Smooth muscle cell (in vitro differentiated cells): ENCODE measurements around the gene CCND3. TPM values are rescaled to one million over a fixed set of nuclear protein-coding genes. Genes with fewer than 3 reads are reported as not detected.

ENCODE experiments used
- DNase-seq: peaks from one replicate; lab custom pipeline; 2025; ENCODE audit not compliant: unreplicated experiment; lab: John Stamatoyannopoulos, UW
- H2AFZ ChIP-seq: fragments of 200-600 bp; sonication (generic); 2 replicates; pipeline ENCODE4 v1.6.0; 2016; ENCODE audit warnings: antibody characterized with exemption, low read depth, mild to moderate bottlenecking
- H3F3A ChIP-seq: fragments of 200-600 bp; sonication (generic); 2 replicates; pipeline ENCODE4 v1.6.0; 2017; ENCODE audit warnings: antibody characterized with exemption, low read depth
- H3K27ac ChIP-seq: fragments of 200-600 bp; sonication (generic); 2 replicates; pipeline ENCODE4 v1.5.1; 2016; ENCODE audit warnings: low read depth, mild to moderate bottlenecking
- H3K27me3 ChIP-seq: fragments of 200-600 bp; sonication (generic); 2 replicates; pipeline ENCODE4 v1.6.1; 2016; ENCODE audit warnings: low read depth, mild to moderate bottlenecking
- H3K36me3 ChIP-seq: fragments of 200-600 bp; sonication (generic); 2 replicates; pipeline ENCODE4 v1.5.1; 2016; ENCODE audit warnings: low read depth
- H3K4me1 ChIP-seq: fragments of 200-600 bp; sonication (generic); 2 replicates; pipeline ENCODE4 v1.5.1; 2016; ENCODE audit warnings: low read depth
- H3K4me2 ChIP-seq: fragments of 200-600 bp; sonication (generic); 2 replicates; pipeline ENCODE4 v1.6.0; 2016; ENCODE audit warnings: mild to moderate bottlenecking
- H3K4me3 ChIP-seq: fragments of 200-600 bp; sonication (generic); 2 replicates; pipeline ENCODE4 v1.5.1; 2016; ENCODE audit warnings: mild to moderate bottlenecking
- H3K79me2 ChIP-seq: fragments of 200-600 bp; sonication (generic); 2 replicates; pipeline ENCODE4 v1.6.0; 2016; ENCODE audit warnings: low read depth, mild to moderate bottlenecking
- H3K9ac ChIP-seq: fragments of 200-600 bp; sonication (generic); 2 replicates; pipeline ENCODE4 v1.6.0; 2016; ENCODE audit warnings: low read depth
- H3K9me3 ChIP-seq: fragments of 200-600 bp; sonication (generic); replicated peaks from 2 replicates; pipeline ENCODE4 v1.5.1; 2016; ENCODE audit warnings: low read depth
- H4K20me1 ChIP-seq: fragments of 200-600 bp; sonication (generic); 2 replicates; pipeline ENCODE4 v1.6.0; 2016; ENCODE audit warnings: low read depth
- CTCF ChIP-seq: fragments of 200-600 bp; sonication (generic); IDR thresholded peaks from 2 replicates; pipeline ENCODE4 v1.5.1; 2017; ENCODE audit warnings: borderline replicate concordance, mild to moderate bottlenecking, antibody characterized with exemption; ENCODE audit not compliant: insufficient read depth, poor library complexity, severe bottlenecking
- WGBS: methylation state at CpG from one replicate; pipeline ENCODE4 v1.1.7; 2016; ENCODE audit warnings: low lambda C conversion rate; 5-methylcytosine and 5-hydroxymethylcytosine counted together
- polyA plus RNA-seq: library from polyadenylated mRNA; unstranded; fragments of >200 nt; fragmentation: Nextera tagmentation; extraction: Ambion mirVana; gene quantifications from 2 replicates; pipeline ENCODE4 v1.2.1, GENCODE V29; 2016
- total RNA-seq: library from RNA; depleted of rRNA; stranded (reverse); fragments of >200 nt; gene quantifications from 2 replicates; pipeline ENCODE4 v1.2.3, GENCODE V29; 2014

Gene CCND3
- total RNA-seq, result 31.5 and 48.0 TPM in 2 replicates
- 84.2 and 107 TPM in 2 replicates for polyA plus RNA-seq

DNA sequence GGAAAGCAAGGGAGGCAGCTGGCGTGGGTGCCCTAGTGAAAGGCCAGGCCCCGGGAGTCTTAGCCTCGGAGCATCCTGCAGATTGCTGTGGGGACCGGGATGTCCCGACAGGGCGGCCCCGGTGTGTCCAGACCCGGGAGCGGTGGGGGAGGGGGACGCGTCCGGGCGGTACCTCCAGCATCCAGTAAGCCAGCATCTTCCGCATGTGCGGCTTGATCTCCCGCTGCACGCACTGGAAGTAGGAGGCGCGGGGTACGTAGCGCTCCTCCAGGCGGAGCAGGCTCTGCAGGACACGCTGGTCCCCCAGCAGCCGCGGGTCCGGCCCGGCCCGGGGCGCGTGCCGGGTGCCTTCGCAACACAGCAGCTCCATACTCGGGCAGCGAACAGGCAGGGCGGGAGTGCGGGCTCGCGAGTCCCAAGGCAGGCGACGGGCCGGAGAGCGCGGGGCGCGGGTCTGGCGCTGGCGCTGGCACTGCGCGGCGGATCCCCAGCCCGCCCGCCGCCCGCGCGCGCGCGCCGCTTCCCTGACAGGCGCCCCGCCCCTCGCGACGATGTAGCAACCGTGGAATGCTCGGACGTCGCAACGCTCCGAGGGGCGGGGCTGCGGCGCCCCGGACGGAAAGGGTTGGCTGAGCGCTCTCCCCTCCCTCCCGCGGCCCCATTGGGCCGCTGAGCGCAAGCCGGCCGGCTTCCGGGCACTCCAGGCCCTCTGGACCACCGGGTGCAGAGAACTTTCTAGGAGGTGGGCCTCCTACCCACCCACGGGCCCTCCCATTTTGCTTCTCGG, at the start of gene CCND3:
Gene CCND3 (minus strand): TSS at position 529 of the 787 bp plus-strand sequence. CDS start 159 bp downstream, at position 370.
- Histone ChIP-seq H3F3A (peaks cover 28% of the 10 kb centered on the region), H3K27me3 (no peaks in the 10 kb centered on the region), H3K36me3 (no peaks in the 10 kb centered on the region), H3K79me2 (peaks cover 14% of the 10 kb centered on the region), H3K4me2 (peak within 1 kb of the TSS; percentile 98), H4K20me1 (peaks cover 23% of the 10 kb centered on the region), H3K4me3 (peak within 1 kb of the TSS; percentile 98), H2AFZ (peak within 1 kb of the TSS; percentile 92), H3K27ac (peak within 1 kb of the TSS; percentile 86), H3K9ac (peak within 1 kb of the TSS; percentile 68), H3K9me3 (no peaks in the 10 kb centered on the region), H3K4me1 (peaks cover 24% of the 10 kb centered on the region)
- TF ChIP-seq CTCF, result no peak
- WGBS, result 1% methylated on average over 51 of the region's 87 CpGs
- DNase-seq, result peak; percentile 72

- H4K20me1 ChIP-seq, result no peaks in the 10 kb centered on the region
- no peak overlapping the region for H2AFZ ChIP-seq
- WGBS, result 96% methylated on average over 2 of the region's 2 CpGs
- H3F3A ChIP-seq, result no peaks in the 10 kb centered on the region
- H3K27ac ChIP-seq, result no peak overlapping the region
- no peaks in the 10 kb centered on the region for H3K4me1 ChIP-seq
- no peak for TF ChIP-seq CTCF
- H3K9me3 ChIP-seq, result no peaks in the 10 kb centered on the region
- H3K36me3 ChIP-seq, result no peaks in the 10 kb centered on the region
- H3K27me3 ChIP-seq, result no peaks in the 10 kb centered on the region
- no peak overlapping the region for H3K4me3 ChIP-seq
- H3K9ac ChIP-seq, result no peak overlapping the region
- H3K4me2 ChIP-seq, result no peak overlapping the region
- no peaks in the 10 kb centered on the region for H3K79me2 ChIP-seq
- no peak for DNase-seq
Observed at GRCh38 chr6:41986339-41986738, 44.7 kb upstream of the CCND3 start.

GRCh38 chr6:41984623-41985022, 43.0 kb upstream of the CCND3 start:
- Histone ChIP-seq H3F3A (no peaks in the 10 kb centered on the region), H3K27me3 (no peaks in the 10 kb centered on the region), H3K4me1 (no peaks in the 10 kb centered on the region), H3K36me3 (no peaks in the 10 kb centered on the region), H3K9ac (no peak overlapping the region), H3K4me3 (no peak overlapping the region), H2AFZ (no peak overlapping the region), H3K27ac (no peak overlapping the region), H3K79me2 (no peaks in the 10 kb centered on the region), H3K4me2 (no peak overlapping the region), H4K20me1 (no peaks in the 10 kb centered on the region), H3K9me3 (no peaks in the 10 kb centered on the region)
- no peak for TF ChIP-seq CTCF
- 56% methylated on average over 4 of the region's 4 CpGs for WGBS
- DNase-seq, result no peak
